SK-N-SH (cell line): ENCODE measurements around the gene IKZF1.

Source experiments
- CTCF ChIP-seq: fragments of 200-600 bp; sonication (generic); IDR thresholded peaks from 2 replicates; pipeline ENCODE4 v1.6.1; 2017; ENCODE audit warnings: antibody characterized with exemption, mild to moderate bottlenecking, moderate library complexity
- EZH2phosphoT487 ChIP-seq: fragments of 200-600 bp; sonication (generic); IDR thresholded peaks from 2 replicates; pipeline ENCODE4 v1.6.1; 2017; ENCODE audit warnings: low read depth, mixed run types, mild to moderate bottlenecking, antibody characterized with exemption, moderate library complexity, borderline replicate concordance
- MAX ChIP-seq: IDR thresholded peaks from 2 replicates; pipeline ENCODE4 v1.4.0; 2012; ENCODE audit warnings: low read depth
- REST ChIP-seq: IDR thresholded peaks from 2 replicates; pipeline ENCODE4 v1.6.1; 2012; ENCODE audit warnings: mild to moderate bottlenecking, low read depth, low read length, moderate library complexity
- TCF12 ChIP-seq: IDR thresholded peaks from 2 replicates; pipeline ENCODE4 v1.4.0; 2012

GRCh38 chr7:50292763-50293162, 11.8 kb upstream of the IKZF1 start:
- TF ChIP-seq CTCF (no peak), MAX (no peak), EZH2phosphoT487 (no peak), REST (no peak), TCF12 (no peak)
